Activated naive CD4-positive, alpha-beta T cell treated with anti-CD3 and anti-CD28 coated beads, Interleukin-2, amount 50 U/mL, for 16 hours (primary cell): ENCODE data around the gene ATXN7L3.
"Not testable (repeated sequence)": the region's sequence is repeated elsewhere in the genome, so short reads cannot be mapped to it uniquely, and the experiment has no call there.

Experiments
- DNase-seq: peaks from one replicate; pipeline ENCODE4 v3.0.0-alpha.2; 2020

Gene ATXN7L3, protein sequence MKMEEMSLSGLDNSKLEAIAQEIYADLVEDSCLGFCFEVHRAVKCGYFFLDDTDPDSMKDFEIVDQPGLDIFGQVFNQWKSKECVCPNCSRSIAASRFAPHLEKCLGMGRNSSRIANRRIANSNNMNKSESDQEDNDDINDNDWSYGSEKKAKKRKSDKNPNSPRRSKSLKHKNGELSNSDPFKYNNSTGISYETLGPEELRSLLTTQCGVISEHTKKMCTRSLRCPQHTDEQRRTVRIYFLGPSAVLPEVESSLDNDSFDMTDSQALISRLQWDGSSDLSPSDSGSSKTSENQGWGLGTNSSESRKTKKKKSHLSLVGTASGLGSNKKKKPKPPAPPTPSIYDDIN

DNA sequence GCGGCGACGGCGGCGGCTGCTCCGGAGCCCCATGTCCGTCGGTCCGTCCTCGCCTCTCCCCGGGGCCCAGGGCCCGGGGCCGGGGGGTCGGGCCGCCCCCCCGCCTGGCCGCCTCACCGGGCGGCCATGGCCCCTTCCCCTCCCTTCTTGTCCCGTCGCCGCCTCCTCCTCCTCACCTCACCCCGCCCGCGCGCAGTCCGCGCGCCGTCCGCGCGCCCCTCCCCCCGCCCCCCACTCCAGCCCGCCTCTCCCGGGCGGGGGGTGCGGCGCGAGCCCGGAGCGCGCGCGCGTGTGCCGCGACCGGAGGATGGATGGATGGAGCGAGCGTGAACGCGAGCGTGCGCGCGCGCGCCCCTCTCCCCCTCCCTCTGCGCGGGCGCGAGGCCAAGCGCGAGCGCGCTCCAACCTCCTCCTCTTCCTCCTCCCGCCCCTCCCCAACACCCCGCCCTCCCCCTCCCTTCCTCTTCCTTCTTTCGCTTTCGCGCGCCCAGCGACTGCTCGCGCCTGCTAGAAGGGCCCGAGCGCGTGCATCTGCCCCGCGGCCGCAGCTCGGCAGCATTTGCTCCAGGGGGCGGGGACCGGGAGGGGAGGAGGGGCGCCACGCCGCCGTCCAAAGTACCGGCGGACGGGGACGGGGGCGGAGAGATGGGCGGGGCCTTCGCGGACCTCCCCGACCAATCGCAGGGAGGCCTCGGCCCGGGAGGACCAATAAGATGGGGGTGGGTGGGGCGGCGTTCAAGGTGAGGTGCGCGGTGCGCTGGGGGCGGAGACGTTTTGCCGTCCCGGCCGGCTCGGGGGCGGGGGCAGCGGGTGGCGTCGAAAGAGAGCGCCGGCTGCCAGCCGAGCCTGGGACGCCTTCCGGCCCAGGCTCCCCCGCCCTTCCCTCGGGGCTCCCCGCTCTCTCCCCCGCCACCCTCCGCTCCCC, at the start of gene ATXN7L3:
Gene ATXN7L3 (minus strand): TSS at position 332 of the 925 bp plus-strand sequence. CDS start 1,814 bp downstream, outside the sequence.
- DNase-seq: peak; percentile 100

DNA sequence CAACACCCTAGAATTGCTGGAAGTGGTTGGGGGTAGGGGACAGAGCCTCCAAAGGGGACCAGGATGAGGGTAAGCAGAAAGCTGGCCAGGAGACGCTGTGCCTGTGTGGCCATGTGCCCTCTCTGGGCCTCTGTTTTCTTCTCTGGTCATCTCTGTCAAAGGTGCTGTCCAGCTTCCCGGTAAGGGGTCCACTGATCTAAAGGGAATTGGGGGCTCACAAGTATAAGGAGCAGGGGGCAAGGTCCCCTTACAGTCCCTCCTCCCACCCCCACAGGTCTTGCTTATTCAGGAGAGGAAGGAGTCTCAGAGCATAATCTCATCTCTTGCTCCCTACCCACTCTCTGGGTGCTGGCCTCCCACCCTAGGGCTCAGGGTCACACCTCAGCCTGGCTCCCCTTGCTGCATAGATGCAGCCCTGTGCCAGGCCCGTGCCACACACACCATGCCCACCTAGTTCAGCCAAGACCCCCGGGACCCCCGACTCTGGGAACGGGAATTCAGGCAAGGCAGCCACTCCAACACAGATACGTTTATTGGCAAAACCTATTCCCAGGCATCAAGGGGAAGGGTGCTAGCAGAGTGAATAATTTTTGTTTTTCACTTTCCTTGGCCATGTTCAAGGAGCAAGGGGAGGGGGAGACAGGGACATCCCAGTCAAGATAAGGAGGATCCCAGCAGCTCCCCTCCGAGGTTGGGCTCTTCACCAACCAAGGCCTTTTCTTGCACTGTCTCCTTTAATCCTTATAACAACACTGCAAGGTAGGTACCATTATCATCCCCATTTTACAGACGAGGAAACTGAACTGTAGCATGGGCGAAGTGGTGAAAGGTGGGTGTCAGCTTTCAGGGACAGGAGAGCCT, 48.4 kb upstream of the ATXN7L3 start:
- no peak for DNase-seq

DNA sequence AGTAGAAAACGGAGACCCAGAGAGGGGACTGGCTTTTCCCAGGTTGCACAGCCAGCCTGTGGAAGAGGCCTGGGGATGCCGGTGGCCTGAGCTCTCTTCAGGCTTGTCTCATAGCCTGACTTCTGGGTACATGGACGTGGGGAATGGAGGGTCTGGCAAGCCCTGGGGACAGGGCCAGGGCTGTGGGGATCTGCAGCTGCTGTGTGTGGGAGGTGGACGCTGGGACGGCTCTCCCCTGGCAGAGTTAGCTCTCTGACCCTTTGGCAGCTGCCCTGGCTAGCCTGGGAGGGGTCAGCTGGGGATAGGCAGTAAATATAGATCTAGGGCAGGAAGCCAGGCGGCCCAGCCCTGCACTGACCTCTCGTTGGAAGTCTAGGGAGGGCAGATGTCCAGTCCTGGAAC, 47.8 kb upstream of the ATXN7L3 start:
- no peak for DNase-seq

DNA sequence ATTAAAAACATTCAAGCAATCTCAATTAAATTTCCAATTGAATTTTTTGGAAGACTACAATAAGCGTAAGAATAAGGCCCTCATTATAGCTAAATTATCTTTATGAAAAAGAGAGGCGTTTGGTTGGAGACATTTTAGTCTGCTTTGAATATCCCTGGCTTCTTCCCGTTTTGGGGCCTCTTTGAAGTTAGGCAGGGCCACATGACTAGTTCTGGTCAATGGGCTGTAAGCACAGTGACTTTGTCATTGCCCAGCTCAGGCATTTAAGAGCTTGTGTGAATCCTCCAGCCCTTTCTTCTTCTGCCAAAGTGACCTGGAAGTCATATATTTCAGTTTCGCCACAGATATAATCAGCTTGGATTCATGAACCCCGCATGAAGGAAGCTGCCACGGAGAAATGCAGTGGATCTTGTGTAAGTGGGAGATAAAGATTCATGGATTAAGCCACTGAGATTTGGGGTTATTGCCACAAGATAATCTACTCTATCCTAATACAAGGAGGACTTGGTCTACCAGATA, 41.5 kb upstream of the ATXN7L3 start:
- no peak for DNase-seq

DNA sequence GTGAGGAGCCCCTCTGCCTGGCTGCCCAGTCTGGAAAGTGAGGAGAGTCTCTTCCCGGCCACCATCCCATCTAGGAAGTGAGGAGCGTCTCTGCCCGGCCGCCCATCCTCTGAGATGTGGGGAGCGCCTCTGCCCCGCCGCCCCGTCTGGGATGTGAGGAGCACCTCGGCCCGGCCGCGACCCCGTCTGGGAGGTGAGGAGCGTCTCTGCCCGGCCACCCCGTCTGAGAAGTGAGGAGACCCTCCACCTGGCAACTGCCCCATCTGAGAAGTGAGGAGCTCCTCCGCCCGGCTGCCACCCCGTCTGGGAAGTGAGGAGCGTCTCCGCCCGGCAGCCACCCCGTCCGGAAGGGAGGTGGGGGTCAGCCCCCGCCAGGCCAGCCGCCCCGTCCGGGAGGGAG, 38.2 kb upstream of the ATXN7L3 start:
- not testable (repeated sequence) for DNase-seq

DNA sequence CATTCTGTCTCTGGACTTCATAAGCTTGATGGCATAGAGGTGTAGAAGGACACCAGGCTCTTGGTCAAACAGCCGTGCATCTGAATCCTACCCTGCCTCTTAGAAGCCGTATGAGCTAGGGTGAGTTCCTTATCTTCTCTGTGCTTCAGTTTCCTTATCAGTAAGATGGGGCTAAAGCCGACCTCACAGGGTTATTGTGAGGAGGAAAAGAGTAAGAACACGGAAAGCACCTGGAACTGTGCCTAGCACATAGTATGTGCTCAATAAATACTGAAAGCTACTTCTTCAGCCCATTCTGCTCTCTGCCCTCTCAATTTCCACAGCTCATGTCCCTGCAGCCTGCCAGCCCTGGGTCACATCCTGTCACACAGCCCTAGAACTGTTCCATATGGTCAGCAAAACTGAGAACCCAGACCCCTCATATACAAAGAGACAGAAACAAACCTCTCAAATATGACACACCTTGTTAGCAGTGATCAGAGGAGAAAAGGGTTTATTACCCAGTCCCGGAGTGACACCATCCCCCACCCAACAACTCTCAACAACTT, 36.8 kb upstream of the ATXN7L3 start:
- no peak for DNase-seq

DNA sequence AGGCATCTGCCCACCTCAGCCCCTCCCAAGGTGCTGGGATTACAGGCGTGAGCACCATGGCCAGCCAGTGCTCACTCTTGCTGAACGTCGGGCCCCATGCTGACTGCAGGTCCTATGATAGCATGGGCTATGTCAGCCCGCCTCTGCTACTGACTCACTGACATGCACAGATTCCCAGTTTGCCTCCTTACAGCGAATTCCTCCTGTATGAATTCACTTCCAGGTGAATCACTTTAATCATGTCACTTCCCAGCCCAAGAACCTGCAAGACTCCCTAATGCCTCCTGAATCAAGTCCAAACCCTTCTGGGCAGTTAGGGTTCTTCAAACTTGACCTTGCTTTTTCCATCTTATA, 35.9 kb upstream of the ATXN7L3 start:
- DNase-seq: no peak

DNA sequence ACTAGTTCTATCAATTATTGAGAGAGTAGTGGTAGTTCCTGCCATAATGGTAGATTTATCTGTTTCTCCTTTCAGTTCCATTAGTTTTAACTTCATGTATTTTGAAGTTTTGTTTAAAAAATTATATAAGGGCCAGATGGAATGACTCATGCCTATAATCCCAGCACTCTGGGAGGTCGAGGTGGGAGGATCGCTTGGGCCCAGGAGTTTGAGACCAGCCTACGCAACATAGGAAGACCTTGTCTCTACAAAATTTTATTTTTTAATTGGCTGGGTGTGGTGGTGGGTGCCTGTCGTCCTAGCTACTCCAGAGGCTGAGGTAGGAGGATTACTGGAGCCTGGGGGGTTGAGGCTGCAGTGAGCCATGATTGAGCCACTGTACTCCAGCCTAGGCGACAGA, 33.9 kb upstream of the ATXN7L3 start:
- no peak for DNase-seq

DNA sequence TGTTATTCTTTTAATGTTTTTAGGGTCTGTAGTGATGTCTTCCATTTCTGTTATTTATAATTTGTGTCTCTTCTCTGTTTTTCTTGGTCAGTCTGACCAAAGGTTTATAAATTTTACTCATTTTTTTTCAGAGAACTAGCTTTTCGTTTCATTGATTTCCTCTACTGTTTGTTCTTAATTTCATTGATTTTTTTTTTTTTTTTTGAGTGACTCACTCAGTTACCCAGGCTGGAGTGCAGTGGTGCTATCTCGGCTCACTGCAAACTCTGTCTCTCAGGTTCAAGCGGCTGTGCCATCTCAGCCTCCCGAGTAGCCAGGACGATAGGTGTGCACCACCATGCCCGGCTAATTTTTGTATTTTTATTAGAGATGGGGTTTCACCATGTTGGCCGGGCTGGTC, 32.4 kb upstream of the ATXN7L3 start:
- no peak for DNase-seq

DNA sequence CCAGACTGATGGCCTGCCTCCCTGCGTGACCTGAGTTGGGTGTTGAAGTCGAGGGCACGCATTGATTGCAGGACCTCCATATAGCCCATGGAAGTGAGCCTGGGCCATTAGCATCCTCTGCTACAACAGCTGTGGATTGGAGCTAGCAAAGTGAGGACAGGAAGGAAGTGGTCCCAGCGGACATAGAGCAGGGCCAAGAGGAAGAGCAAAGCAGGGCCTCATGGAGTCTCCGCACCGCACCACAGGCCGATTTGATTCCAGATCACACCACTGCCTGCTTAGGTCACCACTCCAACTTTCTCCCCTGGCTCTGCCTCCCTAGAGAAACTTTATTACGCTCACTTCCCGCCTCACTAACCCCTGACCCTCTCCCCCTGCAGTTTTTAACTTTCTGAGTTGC, 30.5 kb upstream of the ATXN7L3 start:
- no peak for DNase-seq

DNA sequence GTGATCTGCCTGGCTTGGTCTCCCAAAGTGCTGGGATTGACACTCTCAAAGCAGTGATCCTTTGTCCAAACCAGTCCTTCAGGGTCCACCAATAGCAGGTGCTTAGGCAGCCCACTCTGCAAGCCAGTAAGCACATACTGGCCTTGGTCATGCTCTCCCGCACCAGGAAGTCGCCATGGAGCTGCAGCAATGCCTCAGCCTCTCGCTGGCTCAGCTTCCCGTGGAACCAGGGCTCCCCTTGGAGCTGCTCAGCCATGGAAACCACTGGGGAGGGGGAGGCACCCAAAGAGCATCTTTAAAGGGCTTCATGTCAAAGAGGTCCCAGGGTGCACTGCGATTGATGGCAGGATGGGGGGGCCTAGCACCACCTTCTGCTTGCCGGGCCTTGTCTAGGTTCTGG, 29.4 kb upstream of the ATXN7L3 start:
- no peak for DNase-seq

DNA sequence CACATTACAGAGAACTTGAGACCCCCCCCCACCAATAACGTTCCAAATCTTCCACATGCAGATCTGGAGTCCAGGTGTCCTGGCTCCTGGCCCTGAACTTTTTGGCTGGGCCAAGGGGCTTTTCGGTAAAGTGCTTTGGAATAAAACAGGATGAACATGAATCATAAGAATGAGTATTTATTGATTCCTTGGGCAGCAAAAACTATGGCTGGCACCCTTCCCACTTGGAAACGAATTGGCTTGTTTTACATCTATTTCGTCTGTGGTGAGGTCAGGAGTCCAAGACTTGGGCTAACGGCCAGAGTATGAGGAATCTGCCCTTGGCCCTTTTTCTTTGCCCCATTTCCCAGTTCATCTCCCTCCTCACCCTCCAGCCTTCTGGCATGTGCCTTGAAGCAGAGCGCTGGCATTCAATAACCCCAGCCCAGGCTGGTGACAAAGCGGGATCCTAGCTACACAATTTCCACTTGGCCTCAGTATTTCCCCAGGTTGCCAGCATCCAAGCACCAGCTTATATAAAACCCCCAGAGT, 23.9 kb upstream of the ATXN7L3 start:
- no peak for DNase-seq

DNA sequence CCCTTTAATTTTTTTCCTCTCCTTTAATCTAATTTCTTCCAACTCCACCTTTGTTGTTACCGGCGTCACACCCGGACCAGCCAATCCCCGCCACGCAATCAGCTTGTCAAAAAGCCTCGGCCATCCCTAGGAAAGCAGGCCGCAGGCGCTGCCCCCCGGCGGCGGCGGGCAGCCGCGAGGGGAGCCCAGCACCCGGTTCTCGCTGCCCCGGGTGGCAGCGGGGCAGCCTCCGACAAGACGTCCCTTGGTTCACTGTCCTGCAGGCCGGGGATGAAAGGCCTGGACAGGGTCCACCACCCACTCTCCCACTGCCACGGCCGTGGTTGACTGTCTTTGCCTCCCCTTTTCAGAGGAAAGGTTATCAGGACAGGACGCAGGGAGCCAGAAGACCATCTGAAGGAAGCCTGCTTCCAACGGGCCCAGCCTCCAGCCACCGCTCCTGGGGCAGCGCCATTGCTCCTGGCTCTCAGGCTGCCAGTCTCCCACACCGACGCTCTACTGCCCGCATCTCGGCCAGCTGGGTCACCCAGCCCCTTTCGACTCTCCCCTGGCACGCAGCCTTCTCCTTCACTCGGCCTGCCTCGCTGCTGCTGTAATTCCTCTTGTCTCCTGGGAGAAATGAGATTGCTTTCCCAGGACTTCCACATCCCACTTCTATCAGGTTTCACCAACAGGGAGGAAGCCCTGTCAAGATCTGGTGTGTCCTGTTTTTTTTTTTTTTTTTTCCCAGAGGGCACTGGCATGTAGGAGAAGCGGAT, 22.6 kb upstream of the ATXN7L3 start:
- DNase-seq: peak; percentile 44

DNA sequence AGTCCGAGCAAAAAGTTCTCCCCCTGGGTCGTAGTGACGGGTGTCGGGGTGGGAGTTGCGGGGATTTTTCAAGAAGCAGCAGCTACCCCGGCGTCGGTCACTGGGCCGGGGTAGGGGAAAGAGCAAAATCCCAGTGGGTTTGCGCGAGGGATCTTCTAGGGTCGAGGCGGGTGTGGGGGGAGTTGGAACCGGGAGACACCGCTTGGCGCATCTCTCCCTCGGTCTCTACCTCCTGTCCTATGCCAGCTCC, 22.1 kb upstream of the ATXN7L3 start:
- no peak for DNase-seq

DNA sequence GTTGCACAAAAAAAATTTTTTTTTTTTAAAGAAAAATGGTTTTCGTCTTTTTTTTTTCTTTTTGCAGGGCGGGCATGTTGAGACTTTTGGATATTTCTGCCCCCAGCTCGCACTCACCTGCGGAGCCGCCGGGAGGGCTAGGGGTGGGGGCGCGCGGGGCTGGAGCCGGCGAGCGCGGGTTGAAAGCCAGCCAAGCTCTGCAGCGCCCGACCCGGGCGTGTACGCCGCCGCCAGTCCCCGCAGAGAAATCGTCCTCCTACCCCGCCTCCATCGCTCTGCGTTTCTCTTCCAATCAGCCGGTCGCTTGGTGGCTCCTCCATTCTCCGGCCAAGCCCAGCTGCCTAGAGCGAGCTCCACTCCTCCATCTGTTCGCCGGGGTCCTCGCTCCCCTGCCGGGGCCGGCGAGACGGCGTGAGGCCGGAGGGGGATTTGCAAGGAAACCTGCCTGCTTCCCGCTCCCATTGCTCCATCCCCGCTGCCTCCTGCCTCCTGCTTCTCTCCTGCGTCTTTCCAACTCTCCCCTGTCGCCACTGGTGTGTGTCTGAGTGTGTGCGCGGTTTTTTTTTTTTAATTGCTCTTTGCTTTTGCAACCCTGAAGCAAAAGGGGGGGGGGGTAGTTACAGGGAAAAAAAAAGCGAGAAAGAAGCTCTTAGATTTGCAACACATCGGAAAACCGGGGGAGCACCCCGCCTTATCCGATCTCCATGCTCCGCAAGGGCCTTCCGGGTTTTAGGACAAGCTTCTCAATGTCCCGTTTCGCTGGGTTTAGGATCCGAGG, 21.6 kb upstream of the ATXN7L3 start:
- DNase-seq: peak; percentile 64

DNA sequence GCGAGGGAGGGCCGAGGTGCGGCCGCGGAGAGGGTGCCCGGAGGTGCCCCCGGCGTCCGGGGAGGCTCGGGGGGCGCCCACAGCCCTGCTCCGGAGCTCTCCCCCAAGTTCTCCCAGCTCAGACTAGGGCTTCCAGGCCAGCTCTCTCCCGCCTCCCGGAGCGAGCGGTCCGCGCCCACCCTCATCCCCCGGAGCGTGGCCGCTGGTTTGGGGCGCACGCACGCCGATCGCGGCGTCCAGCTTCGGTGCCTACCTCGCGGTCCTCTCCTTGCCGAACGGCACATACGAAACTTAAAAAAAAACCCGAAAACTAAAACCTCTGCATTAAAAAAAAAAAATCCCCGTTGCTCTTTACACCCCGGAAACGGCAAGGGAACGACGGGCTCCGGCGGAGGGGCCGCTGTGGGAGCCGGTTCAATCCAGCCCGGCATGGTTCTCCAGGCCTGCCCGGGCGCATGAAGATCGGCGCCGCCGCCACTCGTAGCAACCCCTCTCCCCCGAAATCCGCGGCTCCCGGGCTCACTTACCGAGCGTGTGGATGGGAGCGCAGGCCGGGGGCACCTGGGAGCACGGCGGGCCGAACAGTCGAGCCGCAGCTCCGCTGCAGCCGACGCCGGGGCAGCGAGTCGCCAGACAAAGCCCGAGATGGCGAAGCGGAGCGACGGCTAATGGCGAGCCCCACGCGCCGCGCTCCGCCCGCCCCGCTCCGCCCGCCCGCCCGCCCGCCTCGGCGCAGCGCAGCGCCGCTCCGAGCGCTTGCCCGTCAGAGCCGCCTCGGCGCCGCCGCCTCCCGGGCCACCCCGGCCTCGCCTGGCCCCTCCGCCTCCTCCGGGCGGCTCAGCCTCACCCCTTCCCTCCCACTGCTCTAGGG, 20.8 kb upstream of the ATXN7L3 start:
- DNase-seq: peak; percentile 70

DNA sequence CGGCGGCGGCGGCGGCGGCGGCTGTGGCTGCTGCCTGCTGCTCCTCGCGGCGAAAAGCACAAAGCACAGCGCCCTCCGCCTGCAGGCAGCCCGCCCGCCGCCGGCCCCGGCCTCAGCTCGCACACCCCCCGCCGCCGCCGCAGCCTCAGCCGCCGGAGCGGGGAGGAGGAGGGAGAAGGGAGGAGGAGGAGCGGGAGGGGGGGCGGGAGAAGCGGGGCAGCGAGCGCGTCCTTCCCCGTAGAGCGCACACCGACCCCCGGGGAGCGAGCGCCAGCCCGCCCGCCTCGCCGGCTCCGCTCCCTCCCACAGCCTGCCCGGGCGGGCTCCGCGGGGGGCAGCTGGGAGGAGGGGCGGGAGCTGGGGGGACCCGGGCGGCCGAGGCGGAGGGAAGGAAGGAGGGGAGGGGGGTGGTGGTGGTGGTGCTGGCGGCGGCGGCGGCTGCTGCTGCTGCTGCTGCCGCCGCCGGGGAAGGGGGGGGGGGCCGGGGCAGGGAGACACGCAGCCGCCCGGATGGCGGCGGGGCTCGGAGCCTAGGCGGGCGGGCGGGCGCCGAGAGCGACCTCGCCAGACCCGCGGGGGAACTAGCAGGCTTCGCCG, 20.0 kb upstream of the ATXN7L3 start, which contains the start of gene UBTF:
Gene UBTF (minus strand): TSS at position 60 of the 597 bp plus-strand sequence. CDS start 1,446 bp downstream, outside the sequence.
- peak; percentile 76 for DNase-seq

DNA sequence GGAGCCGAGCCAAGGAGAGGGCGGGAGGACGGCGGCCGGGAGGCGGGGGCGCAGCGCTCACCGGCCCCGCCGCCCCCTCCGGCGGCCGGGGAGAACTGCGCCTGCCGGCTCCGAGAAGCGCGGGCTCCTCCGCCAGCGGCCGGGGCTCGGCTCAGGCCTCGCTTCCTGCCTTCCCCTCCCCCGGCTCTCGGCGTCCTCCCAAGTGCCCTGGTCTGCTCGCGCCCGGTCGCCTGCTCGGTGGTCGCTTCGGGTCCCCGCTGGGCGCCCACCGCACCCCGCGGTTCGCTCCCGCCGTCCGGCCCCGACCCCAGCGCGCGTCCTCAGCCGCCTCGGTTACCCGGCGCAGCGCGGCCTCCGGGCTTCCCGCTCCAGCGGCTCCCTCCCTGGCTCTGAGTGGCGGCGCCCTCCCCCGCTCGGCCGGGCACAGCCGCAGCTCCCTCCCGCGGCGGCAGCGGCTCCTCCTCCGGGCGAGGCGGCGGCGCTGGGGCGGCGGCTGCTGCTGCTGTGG, 19.5 kb upstream of the ATXN7L3 start:
- peak; percentile 78 for DNase-seq
